DOHH2 (cell line): ENCODE data around the gene DAO.

Source experiments
- H3F3A ChIP-seq: fragments of 200-600 bp; sonication (generic), shearing (Covaris generic); 2 replicates; pipeline ENCODE4 v1.6.0; 2016; ENCODE audit warnings: antibody characterized with exemption, mild to moderate bottlenecking; ENCODE audit not compliant: control insufficient read depth, insufficient read depth
- H3K27ac ChIP-seq: fragments of 200-600 bp; sonication (generic); 2 replicates; pipeline ENCODE4 v1.5.1; 2014; ENCODE audit warnings: low read depth, mild to moderate bottlenecking, low read length, moderate library complexity
- H3K27me3 ChIP-seq: fragments of 200-600 bp; sonication (generic); 2 replicates; pipeline ENCODE4 v1.6.1; 2014; ENCODE audit warnings: mild to moderate bottlenecking, low read length, mixed read lengths; ENCODE audit not compliant: control insufficient read depth
- H3K36me3 ChIP-seq: fragments of 200-600 bp; sonication (generic); 2 replicates; pipeline ENCODE4 v1.6.1; 2014; ENCODE audit warnings: mild to moderate bottlenecking, low read length, moderate library complexity, mixed read lengths; ENCODE audit not compliant: control insufficient read depth
- H3K4me1 ChIP-seq: fragments of 200-600 bp; sonication (generic); 2 replicates; pipeline ENCODE4 v1.6.1; 2014; ENCODE audit warnings: mild to moderate bottlenecking, low read length, mixed read lengths; ENCODE audit not compliant: control insufficient read depth
- H3K4me2 ChIP-seq: fragments of 200-600 bp; sonication (generic); 2 replicates; pipeline ENCODE4 v1.6.0; 2014; ENCODE audit warnings: mild to moderate bottlenecking, low read length, moderate library complexity
- H3K4me3 ChIP-seq: fragments of 200-600 bp; sonication (generic); 2 replicates; pipeline ENCODE4 v1.5.1; 2014; ENCODE audit warnings: mild to moderate bottlenecking, low read length, mixed read lengths
- H3K79me2 ChIP-seq: fragments of 200-600 bp; sonication (generic); 2 replicates; pipeline ENCODE4 v1.6.1; 2014; ENCODE audit warnings: mild to moderate bottlenecking, low read length, mixed read lengths; ENCODE audit not compliant: control insufficient read depth
- H3K9me2 ChIP-seq: fragments of 200-600 bp; sonication (generic); replicated peaks from 2 replicates; pipeline ENCODE4 v1.6.1; 2014; ENCODE audit warnings: mild to moderate bottlenecking, low read length, mixed read lengths; ENCODE audit not compliant: control insufficient read depth
- H3K9me3 ChIP-seq: fragments of 200-600 bp; sonication (generic); 2 replicates; pipeline ENCODE4 v1.6.1; 2014; ENCODE audit warnings: antibody characterized with exemption, low read length, mixed read lengths; ENCODE audit not compliant: control insufficient read depth, insufficient read depth
- H4K20me1 ChIP-seq: fragments of 200-600 bp; sonication (generic); 2 replicates; pipeline ENCODE4 v1.6.0; 2014; ENCODE audit warnings: low read depth, mild to moderate bottlenecking, antibody characterized with exemption, low read length, moderate library complexity; ENCODE audit not compliant: control insufficient read depth, insufficient read depth
- CTCF ChIP-seq: fragments of 200-600 bp; sonication (generic); IDR thresholded peaks from one replicate; pipeline ENCODE4 v1.5.1; 2014; ENCODE audit warnings: antibody characterized with exemption, mild to moderate bottlenecking, low read depth, low read length; ENCODE audit not compliant: poor library complexity, severe bottlenecking
- EZH2phosphoT487 ChIP-seq: fragments of 200-600 bp; sonication (generic); IDR thresholded peaks from 2 replicates; pipeline ENCODE4 v1.6.1; 2017; ENCODE audit warnings: borderline replicate concordance, mild to moderate bottlenecking, antibody characterized with exemption, low read length, moderate library complexity, mixed read lengths

DAO gene

GRCh38 chr12:108918206-108918605 lies 38.3 kb downstream of the DAO start:
- peaks cover 6% of the 10 kb centered on the region; the same call in 1 of the 2 replicates for H3K27me3 ChIP-seq
- no peaks in the 10 kb centered on the region for H3F3A ChIP-seq

GRCh38 chr12:108918960-108919642 lies 39.2 kb downstream of the DAO start:
- peaks cover 3% of the 10 kb centered on the region; the same call in 1 of the 2 replicates for H3K27me3 ChIP-seq
- no peak overlapping the region for H3K27ac ChIP-seq
- no peaks in the 10 kb centered on the region for H3K79me2 ChIP-seq
- no peak overlapping the region for H3K4me3 ChIP-seq
- no peaks in the 10 kb centered on the region for H3K36me3 ChIP-seq
- H3K9me2 ChIP-seq = no peaks in the 10 kb centered on the region
- no peak overlapping the region for H3K4me2 ChIP-seq
- H3F3A ChIP-seq = no peaks in the 10 kb centered on the region
- no peaks in the 10 kb centered on the region for H3K9me3 ChIP-seq
- TF ChIP-seq EZH2phosphoT487 (no peak), CTCF (no peak)
- no peaks in the 10 kb centered on the region for H4K20me1 ChIP-seq
- H3K4me1 ChIP-seq = no peaks in the 10 kb centered on the region

More at GRCh38 chr12:108918206-108918605, 38.3 kb downstream of the DAO start:
- H3K27ac ChIP-seq = no peak overlapping the region
- H3K36me3 ChIP-seq = no peaks in the 10 kb centered on the region
- no peak overlapping the region for H3K4me2 ChIP-seq
- H3K79me2 ChIP-seq = no peaks in the 10 kb centered on the region
- no peak overlapping the region for H3K4me3 ChIP-seq
- no peaks in the 10 kb centered on the region for H3K9me3 ChIP-seq
- H3K4me1 ChIP-seq = no peaks in the 10 kb centered on the region
- H3K9me2 ChIP-seq = no peaks in the 10 kb centered on the region
- no peak for TF ChIP-seq EZH2phosphoT487
- TF ChIP-seq CTCF = no peak
- H4K20me1 ChIP-seq = no peaks in the 10 kb centered on the region

GRCh38 chr12:108921946-108922345 lies 42.1 kb downstream of the DAO start:
- no peaks in the 10 kb centered on the region for H4K20me1 ChIP-seq
- H3K9me3 ChIP-seq = no peaks in the 10 kb centered on the region
- no peaks in the 10 kb centered on the region for H3K4me1 ChIP-seq
- H3F3A ChIP-seq = no peaks in the 10 kb centered on the region
- no peak overlapping the region for H3K4me2 ChIP-seq
- H3K36me3 ChIP-seq = no peaks in the 10 kb centered on the region
- H3K79me2 ChIP-seq = no peaks in the 10 kb centered on the region
- no peaks in the 10 kb centered on the region for H3K27me3 ChIP-seq
- H3K4me3 ChIP-seq = no peak overlapping the region
- TF ChIP-seq CTCF = no peak
- TF ChIP-seq EZH2phosphoT487 = no peak
- H3K9me2 ChIP-seq = no peaks in the 10 kb centered on the region
- no peak overlapping the region for H3K27ac ChIP-seq
